Measurements from ENCODE around the gene FDXR. TPM values are rescaled to one million over a fixed set of nuclear protein-coding genes. Genes with fewer than 3 reads are reported as not detected.

The FDXR gene
- total RNA-seq, 1 donor from 2014 or later = 12.6 TPM

- Histone ChIP-seq H3K27me3 (ENCODE audit: low read depth) (no peaks in the 10 kb centered on the region), H3K4me3 (no peak overlapping the region), H3K4me1 (no peaks in the 10 kb centered on the region), H3K27ac (no peak overlapping the region), H3K36me3 (peaks cover 53% of the 10 kb centered on the region), H3K9me3 (no peaks in the 10 kb centered on the region)
- TF ChIP-seq CTCF (IDR thresholded peaks at IDR 0.05) = no peak
- no peak for ATAC-seq
- no peak for DNase-seq
- intact Hi-C loops (cut with DNase I) = no loop called here
Observed at GRCh38 chr17:74821655-74822334, 51.0 kb downstream of the FDXR start.

- intact Hi-C loops (cut with DNase I) = no loop called here
- H3K4me1 ChIP-seq = no peaks in the 10 kb centered on the region
- ATAC-seq = no peak
- no peak overlapping the region for H3K27ac ChIP-seq
- no peaks in the 10 kb centered on the region for H3K27me3 ChIP-seq (ENCODE audit: low read depth)
- no peak for TF ChIP-seq CTCF (IDR thresholded peaks at IDR 0.05)
- H3K36me3 ChIP-seq = peaks cover 52% of the 10 kb centered on the region
- H3K4me3 ChIP-seq = no peak overlapping the region
- DNase-seq = no peak
- no peaks in the 10 kb centered on the region for H3K9me3 ChIP-seq
Observed at GRCh38 chr17:74819801-74820436, 52.9 kb downstream of the FDXR start.

- ATAC-seq (no peak), DNase-seq (no peak)
- no peak for TF ChIP-seq CTCF (IDR thresholded peaks at IDR 0.05)
- H3K9me3 ChIP-seq = no peaks in the 10 kb centered on the region
- H3K27me3 ChIP-seq (ENCODE audit: low read depth) = no peaks in the 10 kb centered on the region
- no peak overlapping the region for H3K27ac ChIP-seq
- peaks cover 54% of the 10 kb centered on the region for H3K36me3 ChIP-seq
- H3K4me3 ChIP-seq = no peak overlapping the region
- intact Hi-C loops (cut with DNase I) = no loop called here
- peaks cover 7% of the 10 kb centered on the region for H3K4me1 ChIP-seq
Observed at GRCh38 chr17:74818291-74818938, 54.4 kb downstream of the FDXR start.

GRCh38 chr17:74816905-74817620 is 55.7 kb downstream of the FDXR start:
- no peaks in the 10 kb centered on the region for H3K27me3 ChIP-seq (ENCODE audit: low read depth)
- no peaks in the 10 kb centered on the region for H3K9me3 ChIP-seq
- DNase-seq (no peak), ATAC-seq (no peak)
- TF ChIP-seq CTCF (IDR thresholded peaks at IDR 0.05) = no peak
- no peak overlapping the region for H3K4me3 ChIP-seq
- intact Hi-C loops (cut with DNase I) = no loop called here
- H3K4me1 ChIP-seq = peaks cover 21% of the 10 kb centered on the region
- no peak overlapping the region for H3K27ac ChIP-seq
- H3K36me3 ChIP-seq = peaks cover 47% of the 10 kb centered on the region

- peaks cover 26% of the 10 kb centered on the region for H3K4me1 ChIP-seq
- no peaks in the 10 kb centered on the region for H3K27me3 ChIP-seq (ENCODE audit: low read depth)
- H3K4me3 ChIP-seq = no peak overlapping the region
- TF ChIP-seq CTCF (IDR thresholded peaks at IDR 0.05) = no peak
- ATAC-seq (peak; percentile 10 to 39), DNase-seq (no peak)
- no peaks in the 10 kb centered on the region for H3K9me3 ChIP-seq
- peaks cover 38% of the 10 kb centered on the region for H3K36me3 ChIP-seq
- H3K27ac ChIP-seq = no peak overlapping the region
- intact Hi-C loops (cut with DNase I) = no loop called here
Observed at GRCh38 chr17:74815550-74816370, 57.0 kb downstream of the FDXR start.
